Activated gamma-delta T cell (primary cell): ENCODE results near the gene OR2V1.
"Not testable (repeated sequence)": the region's sequence is repeated elsewhere in the genome, so short reads cannot be mapped to it uniquely, and the experiment has no call there.

ENCODE experiments used
- DNase-seq: peaks from one replicate; lab custom pipeline; 2025; lab: John Stamatoyannopoulos, UW

Gene OR2V1

GRCh38 chr5:181101930-181102674, 28.9 kb downstream of the OR2V1 start:
- DNase-seq, result not testable (repeated sequence)

- DNase-seq, result not testable (repeated sequence)
Measured at GRCh38 chr5:181101030-181101641, 29.8 kb downstream of the OR2V1 start.

GRCh38 chr5:181100121-181100875, 30.7 kb downstream of the OR2V1 start:
- DNase-seq, result no peak

- DNase-seq, result no peak
Measured at GRCh38 chr5:181099602-181100086, 31.3 kb downstream of the OR2V1 start.

GRCh38 chr5:181098762-181099601, 32.0 kb downstream of the OR2V1 start:
- DNase-seq, result no peak

GRCh38 chr5:181097759-181098491, 33.0 kb downstream of the OR2V1 start:
- DNase-seq, result not testable (repeated sequence)

- DNase-seq, result not testable (repeated sequence)
Measured at GRCh38 chr5:181097383-181097753, 33.6 kb downstream of the OR2V1 start.

GRCh38 chr5:181096721-181097382, 34.1 kb downstream of the OR2V1 start:
- DNase-seq, result not testable (repeated sequence)

GRCh38 chr5:181095162-181095561, 35.8 kb downstream of the OR2V1 start:
- not testable (repeated sequence) for DNase-seq

GRCh38 chr5:181092428-181092827, 38.5 kb downstream of the OR2V1 start:
- DNase-seq, result no peak

- DNase-seq, result no peak
Measured at GRCh38 chr5:181088289-181088688, 42.7 kb downstream of the OR2V1 start.

- no peak for DNase-seq
Measured at GRCh38 chr5:181087309-181087708, 43.7 kb downstream of the OR2V1 start.

- DNase-seq, result no peak
Measured at GRCh38 chr5:181086884-181087205, 44.1 kb downstream of the OR2V1 start.

GRCh38 chr5:181086026-181086883, 44.7 kb downstream of the OR2V1 start:
- no peak for DNase-seq

GRCh38 chr5:181084621-181085195, 46.3 kb downstream of the OR2V1 start:
- no peak for DNase-seq

GRCh38 chr5:181081989-181082388, 49.0 kb downstream of the OR2V1 start:
- DNase-seq, result no peak

- DNase-seq, result no peak
Measured at GRCh38 chr5:181076920-181077319, 54.0 kb downstream of the OR2V1 start.
